ENCODE data around the gene EOLA2.
A peak's percentile ranks its signal among the peaks of the same experiment; 100 is the strongest.

EOLA2 gene

GRCh38 chrX:149938427-149938880 is at the start of gene EOLA2:
Gene EOLA2 (minus strand): TSS chrX:149938491. CDS start chrX:149933874, 4,617 bp downstream.
- Mint-ChIP-seq H3K4me3 (peak within 1 kb of the TSS; percentile 82 to 94 (median 89)), H3K27me3 (ENCODE audit: low read depth) (no peaks in the 10 kb centered on the region), H3K36me3 (ENCODE audit: low read depth) (peaks cover 3% of the 10 kb centered on the region), H3K27ac (peak within 1 kb of the TSS; percentile 76 to 100 (median 96)), H3K4me1 (no peaks in the 10 kb centered on the region), H3K9me3 (no peaks in the 10 kb centered on the region)
- TF ChIP-seq CTCF (IDR thresholded peaks at IDR 0.05; ENCODE audit: unreplicated experiment in 3 of 3) = peak; percentile 39 to 59 (median 41)

GRCh38 chrX:149987613-149988012 is 49.3 kb upstream of the EOLA2 start:
- Mint-ChIP-seq H3K27ac (no peak overlapping the region), H3K9me3 (peaks cover 3% of the 10 kb centered on the region), H3K27me3 (ENCODE audit: low read depth) (no peaks in the 10 kb centered on the region), H3K4me1 (peaks cover 9% of the 10 kb centered on the region), H3K36me3 (ENCODE audit: low read depth) (no peaks in the 10 kb centered on the region), H3K4me3 (no peak overlapping the region)
- TF ChIP-seq CTCF (IDR thresholded peaks at IDR 0.05; ENCODE audit: unreplicated experiment in 3 of 3) = no peak

GRCh38 chrX:149984411-149984810 is 46.1 kb upstream of the EOLA2 start:
- TF ChIP-seq CTCF (IDR thresholded peaks at IDR 0.05; ENCODE audit: unreplicated experiment in 3 of 3) = no peak
- Mint-ChIP-seq H3K36me3 (ENCODE audit: low read depth) (no peaks in the 10 kb centered on the region), H3K4me3 (no peak overlapping the region), H3K9me3 (peaks cover 8% of the 10 kb centered on the region), H3K27me3 (ENCODE audit: low read depth) (no peaks in the 10 kb centered on the region), H3K27ac (no peak overlapping the region), H3K4me1 (peaks cover 16% of the 10 kb centered on the region)

- Mint-ChIP-seq H3K9me3 (peaks cover 5% of the 10 kb centered on the region), H3K36me3 (ENCODE audit: low read depth) (no peaks in the 10 kb centered on the region), H3K4me1 (peaks cover 25% of the 10 kb centered on the region), H3K4me3 (no peak overlapping the region), H3K27me3 (ENCODE audit: low read depth) (no peaks in the 10 kb centered on the region), H3K27ac (peak overlapping the region; percentile 49 to 80 (median 74))
- no peak for TF ChIP-seq CTCF (IDR thresholded peaks at IDR 0.05; ENCODE audit: unreplicated experiment in 3 of 3)
Observed at GRCh38 chrX:149982310-149982709, 44.0 kb upstream of the EOLA2 start.

GRCh38 chrX:149979126-149979644 is 40.9 kb upstream of the EOLA2 start:
- Mint-ChIP-seq H3K9me3 (peaks cover 5% of the 10 kb centered on the region), H3K27ac (peak overlapping the region; percentile 3 to 53 (median 40)), H3K27me3 (ENCODE audit: low read depth) (no peaks in the 10 kb centered on the region), H3K4me3 (no peak overlapping the region), H3K4me1 (peaks cover 25% of the 10 kb centered on the region), H3K36me3 (ENCODE audit: low read depth) (no peaks in the 10 kb centered on the region)
- TF ChIP-seq CTCF (IDR thresholded peaks at IDR 0.05; ENCODE audit: unreplicated experiment in 3 of 3) = no peak

Measured in nephron (organoid).